OCI-LY7 (cell line): Measurements from ENCODE around the gene KCNQ4. TPM values are rescaled to one million over a fixed set of nuclear protein-coding genes. Genes with fewer than 3 reads are reported as not detected.

Source experiments
- BruUV-seq: library from RNA; stranded (reverse); fragments of 400-500 nt; replicated peaks from 2 replicates; lab custom pipeline; 2021; lab: Mats Ljungman, UMichigan
- CTCF ChIA-PET: fragments of 300-600 bp; sonication (Branson Sonifier 250); formaldehyde crosslinking; loops from one replicate; lab custom pipeline; 2022; ENCODE audit warnings: antibody characterized with exemption; ENCODE audit not compliant: unreplicated experiment; lab: Charles Lee
- POLR2A ChIA-PET: fragments of 300-600 bp; sonication (Branson Sonifier 250); formaldehyde crosslinking; loops from one replicate; lab custom pipeline; 2022; ENCODE audit warnings: antibody characterized with exemption; lab: Charles Lee
- DNase-seq: peaks from one replicate; pipeline ENCODE4 v3.0.0-alpha.2; 2015; ENCODE audit warnings: low spot score
- H2AFZ ChIP-seq: fragments of 200-600 bp; sonication (generic), shearing (Covaris generic); 2 replicates; pipeline ENCODE4 v1.6.1; 2014; ENCODE audit warnings: mild to moderate bottlenecking, antibody characterized with exemption, low read length, moderate library complexity
- H3K27ac ChIP-seq: fragments of 200-600 bp; sonication (generic); 2 replicates; pipeline ENCODE4 v1.5.1; 2014; ENCODE audit warnings: mixed run types, low read depth, mild to moderate bottlenecking, moderate library complexity, low read length, inconsistent platforms; ENCODE audit not compliant: poor library complexity, severe bottlenecking
- H3K36me3 ChIP-seq: fragments of 200-600 bp; sonication (generic); 2 replicates; pipeline ENCODE4 v1.6.1; 2014; ENCODE audit warnings: mild to moderate bottlenecking, antibody characterized with exemption, low read length, moderate library complexity, mixed read lengths; ENCODE audit not compliant: insufficient read depth
- H3K4me1 ChIP-seq: fragments of 200-600 bp; sonication (generic); 2 replicates; pipeline ENCODE4 v1.5.1; 2014; ENCODE audit warnings: mild to moderate bottlenecking, low read length; ENCODE audit not compliant: insufficient read depth, poor library complexity, severe bottlenecking
- H3K4me2 ChIP-seq: fragments of 200-600 bp; sonication (generic); 2 replicates; pipeline ENCODE4 v1.6.1; 2014; ENCODE audit warnings: mild to moderate bottlenecking, low read length
- H3K4me3 ChIP-seq: fragments of 200-600 bp; sonication (generic); 2 replicates; pipeline ENCODE4 v1.5.1; 2014; ENCODE audit warnings: mild to moderate bottlenecking, low read depth, low read length; ENCODE audit not compliant: poor library complexity, severe bottlenecking
- H3K79me2 ChIP-seq: fragments of 200-600 bp; sonication (generic); 2 replicates; pipeline ENCODE4 v1.6.1; 2016; ENCODE audit warnings: low read depth, mild to moderate bottlenecking, low read length, moderate library complexity, mixed read lengths; ENCODE audit not compliant: insufficient read depth
- H3K9me2 ChIP-seq: fragments of 200-600 bp; sonication (generic); 2 replicates; pipeline ENCODE4 v1.6.1; 2016; ENCODE audit warnings: mild to moderate bottlenecking, low read length, mixed read lengths; ENCODE audit not compliant: insufficient read depth
- H3K9me3 ChIP-seq: fragments of 200-600 bp; sonication (generic); 2 replicates; pipeline ENCODE4 v1.6.1; 2014; ENCODE audit warnings: mild to moderate bottlenecking, mixed run types, low read length, mixed read lengths
- H4K20me1 ChIP-seq: fragments of 200-600 bp; sonication (generic); 2 replicates; pipeline ENCODE4 v1.6.1; 2014; ENCODE audit warnings: mild to moderate bottlenecking, antibody characterized with exemption, low read length, moderate library complexity, mixed read lengths; ENCODE audit not compliant: insufficient read depth
- CTCF ChIP-seq: fragments of 200-600 bp; sonication (generic); conservative IDR thresholded peaks from 2 replicates; pipeline ENCODE4 v1.5.1; 2014; ENCODE audit warnings: mild to moderate bottlenecking, antibody characterized with exemption, low read length, moderate library complexity, mixed read lengths
- EZH2phosphoT487 ChIP-seq: fragments of 200-600 bp; sonication (generic); IDR thresholded peaks from 2 replicates; pipeline ENCODE4 v1.6.1; 2018; ENCODE audit warnings: low read depth, borderline replicate concordance, mild to moderate bottlenecking, mixed run types, antibody characterized with exemption, low read length, moderate library complexity, mixed read lengths
- intact Hi-C: fragments of 100-400 bp; cut with micrococcal nuclease; formaldehyde crosslinking; loops from one replicate; pipeline ENCODE4 v1.10.0; 2022; ENCODE audit not compliant: unreplicated experiment
- total RNA-seq, 2 experiments: library from RNA; depleted of rRNA in 1 of 2; stranded (reverse); fragments of >200 nt in 1 of 2; shearing (Covaris generic) in 1 of 2; gene quantifications; 2 replicates each; pipeline ENCODE4 v1.2.3, GENCODE V29; 2014 to 2022

KCNQ4 gene
- total RNA-seq, 2 experiments from 2014 or later = 0.16 to 0.49 TPM

GRCh38 chr1:40776236-40777072 is 7.1 kb upstream of the KCNQ4 start:
- no peak overlapping the region for H3K27ac ChIP-seq
- no peak overlapping the region for H3K4me2 ChIP-seq
- H3K4me1 ChIP-seq = no peaks in the 10 kb centered on the region
- ChIA-PET POLR2A (interaction anchor here (0.8 to 1.1 kb wide), 2 partner anchors 14 to 73 kb away, joined by 3 read pairs; no protein-coding TSS in a partner anchor), CTCF (interaction anchor here (2.5 kb wide), 1 partner anchor 12 kb away, joined by 10 read pairs; no protein-coding TSS in a partner anchor)
- DNase-seq = no peak
- no peaks in the 10 kb centered on the region for H4K20me1 ChIP-seq
- H3K9me3 ChIP-seq = no peaks in the 10 kb centered on the region
- H3K4me3 ChIP-seq = no peak overlapping the region
- no peaks in the 10 kb centered on the region for H3K9me2 ChIP-seq
- H3K79me2 ChIP-seq = no peaks in the 10 kb centered on the region
- H3K36me3 ChIP-seq = peaks cover 45% of the 10 kb centered on the region
- H2AFZ ChIP-seq = no peak overlapping the region
- intact Hi-C loops = no loop called here
- BruUV-seq = no TSS peak
- TF ChIP-seq CTCF (no peak), EZH2phosphoT487 (no peak)

- BruUV-seq = no TSS peak
- TF ChIP-seq EZH2phosphoT487 (no peak), CTCF (no peak)
- no peak overlapping the region for H3K4me3 ChIP-seq
- no peak overlapping the region for H2AFZ ChIP-seq
- peaks cover 35% of the 10 kb centered on the region for H3K36me3 ChIP-seq
- H3K27ac ChIP-seq = no peak overlapping the region
- H4K20me1 ChIP-seq = no peaks in the 10 kb centered on the region
- H3K9me3 ChIP-seq = no peaks in the 10 kb centered on the region
- no peak overlapping the region for H3K4me2 ChIP-seq
- ChIA-PET POLR2A (interaction anchor here (0.8 kb wide), 1 partner anchor 13 kb away, joined by 3 read pairs; no protein-coding TSS in a partner anchor), CTCF (no interaction called here)
- no peaks in the 10 kb centered on the region for H3K79me2 ChIP-seq
- intact Hi-C loops = no loop called here
- H3K9me2 ChIP-seq = no peaks in the 10 kb centered on the region
- H3K4me1 ChIP-seq = no peaks in the 10 kb centered on the region
- no peak for DNase-seq
Observed at GRCh38 chr1:40777224-40777970, 6.2 kb upstream of the KCNQ4 start.
